ENCODE data around the gene AHI1.

Gene AHI1

GRCh38 chr6:135234492-135234780, 263.1 kb downstream of the AHI1 start:
- no peak for TF ChIP-seq CTCF (IDR thresholded peaks at IDR 0.05; ENCODE audit: borderline replicate concordance, control extremely low read depth, extremely low read depth, insufficient read depth, missing control alignments)
- in situ Hi-C loops (cut with MboI; ENCODE audit: low sequenced_read_pairs, unreplicated experiment) = no loop called here
- DNase-seq (ENCODE audit: low spot score) = no peak

- in situ Hi-C loops (cut with MboI; ENCODE audit: low sequenced_read_pairs, unreplicated experiment) = no loop called here
- TF ChIP-seq CTCF (IDR thresholded peaks at IDR 0.05; ENCODE audit: borderline replicate concordance, control extremely low read depth, extremely low read depth, insufficient read depth, missing control alignments) = no peak
- DNase-seq (ENCODE audit: low spot score) = no peak
Observed at GRCh38 chr6:135233686-135234491, 263.7 kb downstream of the AHI1 start.
